GM18508 (cell line): Measurements from ENCODE around the gene CHRM4.

ENCODE experiments used
- ATAC-seq: cut with Tn5 transposase; IDR thresholded peaks from one replicate; pipeline ENCODE4 v1.9.1; 2021; ENCODE audit warnings: moderate number of reproducible peaks; ENCODE audit not compliant: insufficient read depth, unreplicated experiment

CHRM4 gene

DNA sequence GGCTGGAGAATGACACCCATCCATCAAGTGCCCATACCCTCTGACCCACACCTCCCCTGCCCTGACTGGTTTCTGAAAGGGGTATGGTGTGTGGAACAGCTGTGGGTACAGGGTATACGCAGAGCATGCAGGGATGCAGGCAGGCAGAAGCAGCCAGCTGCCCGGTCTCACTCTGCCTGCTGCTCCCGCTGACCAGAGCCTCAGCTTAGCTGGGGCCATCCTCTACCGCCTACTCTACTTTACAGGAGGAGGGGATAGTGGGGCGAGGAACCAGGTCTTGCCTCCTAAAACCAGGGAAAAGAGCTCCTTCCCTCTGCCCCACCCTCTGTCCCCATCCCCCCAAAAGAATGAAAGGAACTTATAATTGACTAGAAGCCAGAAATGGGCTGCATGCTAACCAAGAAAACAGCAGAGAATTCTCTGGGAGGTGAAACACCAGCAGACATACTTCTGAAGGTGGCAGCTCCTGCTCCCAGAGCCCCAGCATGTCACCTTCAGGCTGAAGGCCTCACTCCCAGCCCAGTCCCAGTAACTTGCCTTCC is 13.0 kb upstream of the CHRM4 start:
- ATAC-seq, result no peak

DNA sequence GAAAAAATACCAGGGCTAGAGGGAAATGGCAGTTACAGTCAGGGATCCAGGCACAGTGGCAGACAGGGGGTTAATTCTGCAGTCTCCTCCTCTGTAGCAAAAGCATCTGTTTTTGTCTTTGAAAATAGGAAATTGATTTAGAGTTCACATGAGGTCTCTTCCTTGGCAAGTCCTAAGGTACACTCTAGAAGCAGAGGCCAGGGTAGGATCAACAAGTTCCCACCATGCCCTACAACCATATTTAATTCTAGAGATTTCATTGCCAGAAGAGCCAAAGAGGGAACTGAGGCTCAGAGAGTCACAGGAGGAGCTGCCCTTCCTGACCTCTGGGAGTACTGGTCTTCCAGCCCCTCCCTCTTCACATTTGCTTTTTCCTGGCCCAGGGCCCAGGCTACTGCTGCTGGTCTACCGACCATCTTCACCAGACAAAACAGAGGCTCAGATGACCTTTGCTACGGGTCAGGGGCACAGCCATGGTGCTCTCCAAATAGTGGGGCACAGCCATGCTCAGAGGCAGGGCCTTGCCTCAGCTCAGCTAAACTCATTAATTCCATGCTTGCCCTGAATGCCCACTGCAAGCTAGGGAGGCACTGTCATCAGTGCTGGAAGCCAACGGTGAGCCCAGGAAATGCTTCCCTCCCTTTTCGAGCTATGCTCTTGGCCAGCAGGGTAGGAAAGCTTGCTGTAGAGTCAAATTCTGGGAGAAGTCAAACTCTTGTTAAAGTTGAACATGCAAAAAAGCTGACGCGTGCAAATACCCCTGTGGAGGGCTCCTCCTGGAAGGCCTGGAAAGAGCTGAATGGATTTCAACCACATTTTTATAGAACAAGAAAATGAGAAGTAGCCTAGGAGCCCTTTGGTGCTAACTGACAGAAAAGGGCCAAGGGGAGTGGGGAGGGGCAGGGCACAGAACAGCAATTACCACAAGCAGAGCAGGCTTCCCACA is 11.7 kb upstream of the CHRM4 start:
- no peak for ATAC-seq

DNA sequence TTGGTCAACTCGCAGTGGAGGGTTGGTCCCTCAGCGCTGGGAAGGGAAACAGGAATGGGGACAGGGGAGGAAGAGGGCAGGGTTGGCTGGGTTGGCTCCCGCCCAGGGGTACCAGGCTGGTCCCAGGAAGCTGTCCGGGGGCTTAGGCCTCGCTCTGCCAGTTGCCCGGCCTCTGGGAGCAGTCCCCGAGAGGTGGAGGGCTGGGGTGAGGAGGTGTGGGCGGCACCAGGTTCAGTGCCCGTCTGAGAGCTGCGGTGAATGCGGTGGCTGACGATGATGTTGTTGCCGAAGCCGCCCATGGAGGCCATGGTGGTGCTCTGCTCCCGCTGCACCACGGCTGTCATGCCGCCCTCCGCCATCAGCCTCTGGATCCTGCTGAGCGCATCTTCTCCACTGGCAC is 6.0 kb upstream of the CHRM4 start:
- no peak for ATAC-seq

DNA sequence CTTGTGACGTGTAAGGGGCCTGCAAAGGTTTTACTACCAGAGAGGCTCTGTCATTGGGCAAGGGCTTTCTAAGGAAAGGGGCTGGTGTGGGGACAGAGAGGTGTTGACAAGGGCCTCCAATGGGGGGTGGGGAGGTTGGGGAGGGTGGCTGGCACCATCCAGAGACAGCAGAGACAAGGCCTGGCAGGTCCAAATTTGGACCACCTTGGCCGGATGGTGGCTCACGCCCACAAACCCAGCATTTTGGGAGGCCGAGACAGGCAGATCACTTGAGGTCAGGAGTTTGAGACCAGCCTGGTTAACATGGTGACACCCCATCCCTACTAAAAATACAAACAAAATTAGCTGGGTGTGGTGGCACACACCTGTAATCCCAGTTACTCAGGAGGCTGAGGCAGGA is 2.2 kb upstream of the CHRM4 start:
- no peak for ATAC-seq

DNA sequence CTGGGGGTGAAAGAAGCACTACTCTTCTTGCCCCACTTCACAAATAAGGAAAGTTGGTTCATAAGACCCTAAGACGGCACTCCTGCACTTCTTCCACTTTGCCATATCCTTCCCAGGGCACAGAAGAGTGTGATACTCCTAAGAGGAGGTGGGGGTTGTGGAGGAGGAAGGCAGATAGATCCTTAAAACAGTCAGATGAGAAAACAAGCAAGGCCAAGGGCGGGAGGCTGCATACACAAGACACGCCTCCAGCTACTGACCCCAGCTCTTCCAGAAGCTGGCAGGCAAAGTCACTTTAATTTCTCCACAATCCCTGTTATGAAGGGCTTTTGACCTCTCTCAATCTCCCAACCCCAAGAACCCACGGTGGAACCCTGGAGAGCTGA is 1.6 kb upstream of the CHRM4 start:
- ATAC-seq, result no peak

DNA sequence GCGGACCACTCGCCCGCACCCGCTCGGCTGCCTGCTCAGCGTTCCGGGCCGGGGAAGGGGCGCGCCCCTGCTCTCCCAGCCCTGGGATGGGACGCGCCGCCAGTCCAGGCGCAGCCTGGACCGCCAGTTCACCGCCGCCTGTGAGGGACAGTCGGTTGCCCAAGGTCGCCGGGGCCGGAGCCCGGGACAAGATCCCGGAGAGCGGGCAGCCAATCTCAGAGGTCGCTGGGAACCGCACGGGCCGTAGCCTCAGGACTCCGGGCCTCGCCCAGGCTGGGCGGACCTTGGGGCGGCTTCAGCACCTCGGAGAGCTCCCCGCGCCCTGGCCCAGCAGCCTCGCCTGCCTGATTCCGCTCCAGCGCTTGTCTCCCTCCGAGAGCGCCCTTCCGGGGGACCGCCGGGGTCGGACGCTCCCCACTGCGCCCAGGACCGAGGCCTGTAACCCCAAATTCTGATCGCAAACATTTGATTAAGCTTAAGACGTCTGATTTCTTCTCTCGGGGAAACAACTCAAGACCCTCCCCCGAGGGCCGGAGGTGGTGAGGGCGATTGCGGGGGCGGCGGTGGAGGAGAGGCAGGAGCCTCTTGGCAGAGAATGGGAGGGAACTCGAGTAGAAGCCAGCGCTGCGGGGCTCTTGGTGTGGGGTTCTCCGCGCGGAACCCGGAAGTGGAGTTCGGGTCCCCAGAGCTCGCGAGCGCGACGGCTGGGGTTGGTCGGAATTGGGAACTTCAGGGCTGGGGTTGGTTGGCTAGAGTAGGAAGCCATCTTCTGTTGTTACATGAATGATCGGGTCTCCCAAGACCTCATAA is 1.1 kb upstream of the CHRM4 start:
- no peak for ATAC-seq

DNA sequence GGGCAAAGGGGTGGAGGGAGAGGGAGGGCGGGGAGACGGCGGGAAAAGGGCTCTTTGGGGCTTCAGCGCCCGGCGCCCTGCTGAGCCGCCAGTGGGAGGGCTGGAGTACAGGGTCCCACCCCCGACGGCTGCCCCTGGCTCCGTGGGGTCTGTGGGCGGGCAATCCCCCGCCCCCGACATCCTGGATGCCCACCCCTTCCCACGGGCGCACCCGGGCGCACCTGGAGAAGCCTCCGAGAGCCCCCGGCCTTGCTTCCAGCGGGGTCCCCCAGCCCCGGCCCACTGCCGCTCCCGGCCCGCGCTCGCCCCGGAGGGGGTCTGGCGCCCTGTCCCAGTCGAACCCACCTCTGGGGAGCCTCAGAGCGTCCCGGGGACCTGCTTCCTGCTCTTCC is 394 bp downstream of the CHRM4 start:
- no peak for ATAC-seq

DNA sequence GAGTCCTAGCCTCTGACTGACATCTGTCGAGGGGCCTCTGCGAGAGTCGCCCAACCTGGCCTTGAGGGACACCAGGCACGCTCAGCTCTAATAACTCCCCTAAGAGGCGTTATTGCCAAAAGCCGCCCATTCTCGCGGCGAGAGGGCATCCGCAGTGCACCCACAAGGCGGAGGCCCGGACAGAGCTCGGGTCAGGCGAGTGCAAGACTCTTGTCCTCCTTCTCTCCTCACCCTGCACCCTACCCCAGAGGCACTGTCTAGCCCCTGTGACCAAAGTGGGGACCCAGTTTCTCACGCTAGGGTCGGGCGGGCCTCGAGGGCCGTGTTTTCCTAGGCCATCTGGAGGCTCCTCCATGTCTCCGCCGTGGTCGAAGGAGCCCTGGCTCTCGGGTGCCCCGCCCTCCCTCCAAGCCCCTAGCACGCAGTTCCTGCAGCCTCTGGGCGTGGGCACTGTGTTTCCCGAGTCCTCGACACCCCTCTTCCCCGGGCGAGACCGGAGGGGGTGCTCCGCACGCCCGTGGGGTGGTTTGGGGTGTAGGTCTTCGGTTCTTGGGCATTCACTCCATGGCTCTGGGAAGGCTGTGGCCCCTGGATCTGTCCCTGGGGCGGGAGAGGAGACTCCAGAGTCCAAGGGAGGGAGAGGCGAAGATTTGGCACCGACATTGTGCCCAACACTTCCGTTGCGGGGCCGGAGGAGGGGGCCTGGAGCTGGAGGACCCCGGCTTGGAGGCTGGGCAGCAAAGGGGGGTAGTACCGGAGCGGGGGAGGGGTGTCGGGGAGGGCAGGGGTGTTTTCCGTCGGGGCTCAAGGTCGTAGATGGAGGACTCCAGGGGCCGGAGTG is 1.0 kb downstream of the CHRM4 start:
- no peak for ATAC-seq

DNA sequence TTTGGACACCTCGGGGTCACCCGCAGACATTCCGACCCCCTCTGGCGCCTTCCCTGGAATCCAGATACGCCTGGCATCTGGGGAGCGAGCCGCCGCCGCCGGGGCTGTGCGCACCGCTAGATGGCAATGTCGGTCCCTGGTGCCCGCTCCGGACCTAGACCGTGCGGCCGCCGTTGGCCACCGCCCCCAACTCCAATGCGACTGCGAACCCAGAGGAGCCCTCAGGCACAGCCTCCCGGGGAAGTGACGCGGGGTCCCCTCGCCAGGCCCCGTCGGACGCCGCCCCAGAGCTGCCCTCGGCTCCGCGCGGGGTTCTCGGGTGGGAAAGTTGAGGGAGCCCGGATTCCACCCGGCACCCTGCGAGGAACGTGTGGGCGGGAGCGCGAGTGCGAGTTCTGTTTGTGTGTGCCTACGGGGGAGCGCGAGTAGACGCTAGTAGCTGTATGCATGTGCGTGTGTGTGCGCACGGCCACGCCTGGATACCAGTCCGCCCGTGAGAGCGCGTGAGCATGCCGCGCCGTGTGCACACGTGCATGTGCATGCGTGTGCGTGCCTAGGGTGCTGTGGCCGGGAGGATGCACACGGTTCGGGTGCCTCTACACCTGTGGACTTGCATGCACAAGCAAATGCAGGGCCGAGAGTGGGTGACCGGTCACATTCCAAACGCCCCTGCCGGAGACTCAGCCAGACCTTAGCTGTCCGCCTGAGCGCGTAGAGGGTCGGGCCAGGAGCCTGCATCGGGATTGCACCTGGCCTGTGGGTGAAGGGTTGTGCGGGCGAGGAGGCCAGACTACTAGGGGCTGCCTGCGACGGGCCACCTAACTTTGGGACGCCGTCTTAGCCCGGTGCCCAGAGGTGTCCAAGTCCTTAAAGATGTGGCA is 1.9 kb downstream of the CHRM4 start:
- ATAC-seq, result no peak

DNA sequence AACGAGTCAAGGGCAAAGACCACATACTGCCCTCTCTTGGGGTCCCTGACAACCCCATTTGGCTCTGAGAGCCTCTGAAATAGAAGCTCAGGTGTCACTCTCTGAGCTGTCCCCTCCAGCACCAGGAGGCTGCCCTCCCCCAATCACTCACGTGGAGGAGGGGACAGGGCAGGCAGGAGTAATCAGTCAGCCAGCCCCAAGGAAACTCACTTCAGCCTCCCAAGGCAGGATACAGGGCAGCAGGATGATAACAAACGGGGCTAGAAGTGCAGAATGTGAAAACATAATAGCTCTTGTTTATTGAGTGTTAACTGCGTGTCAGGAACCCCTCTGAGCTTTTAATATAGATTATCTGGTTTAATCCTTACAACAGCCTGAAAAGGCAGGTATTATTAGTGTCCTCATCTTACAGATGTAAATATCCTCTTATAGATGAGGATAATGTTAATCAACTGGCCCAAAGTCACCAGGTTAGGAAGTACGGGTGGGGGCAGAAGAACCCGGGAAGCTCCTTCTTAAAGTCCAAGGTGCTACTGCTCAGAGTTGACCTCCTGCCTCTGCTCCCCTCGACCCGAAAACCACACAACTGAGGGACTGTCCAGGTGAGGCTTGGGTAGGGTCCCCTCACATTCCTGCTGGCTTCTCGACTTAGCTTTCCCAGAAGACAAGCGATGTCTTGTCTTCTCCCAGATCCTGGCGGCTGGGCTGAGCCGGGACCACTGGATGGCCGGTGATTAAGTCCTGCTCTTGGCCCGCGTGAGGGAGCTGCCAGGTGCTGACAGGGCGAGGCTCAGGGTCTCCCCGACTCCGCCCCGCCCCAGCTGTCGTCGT is 2.7 kb downstream of the CHRM4 start:
- no peak for ATAC-seq

DNA sequence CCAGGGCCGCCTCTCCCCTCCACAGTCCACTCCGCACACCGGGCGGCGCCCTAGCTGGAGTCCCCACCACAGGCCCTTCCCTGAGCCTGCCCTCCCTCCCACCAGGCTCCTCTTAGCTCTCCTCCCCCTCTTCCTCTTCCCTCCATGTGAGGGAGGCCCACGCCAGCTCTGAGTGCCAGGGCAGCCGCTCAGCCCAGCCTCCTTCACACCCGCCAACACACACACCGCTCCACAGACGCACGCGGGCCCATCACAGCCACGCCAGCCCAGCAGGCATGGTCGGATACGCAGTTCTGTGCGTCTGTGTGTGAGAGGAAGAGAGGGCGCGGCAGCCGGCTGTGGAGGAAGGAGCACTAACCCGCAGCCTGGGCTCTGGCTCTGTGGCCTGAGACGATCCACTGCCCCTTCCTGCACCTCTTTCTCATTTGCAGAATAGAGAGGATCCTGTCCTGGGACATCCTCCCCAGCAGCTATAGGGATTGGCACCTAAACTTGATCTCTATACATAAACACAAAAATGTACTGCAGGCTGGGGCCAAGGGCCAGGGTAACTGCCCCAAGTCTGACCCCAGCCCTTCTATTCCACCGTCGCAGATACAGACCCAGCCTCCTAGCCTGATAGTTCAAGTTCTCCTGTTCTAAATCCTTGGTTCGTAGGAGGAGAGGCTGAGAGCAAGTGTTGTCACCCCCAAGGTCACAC is 3.5 kb downstream of the CHRM4 start:
- no peak for ATAC-seq

DNA sequence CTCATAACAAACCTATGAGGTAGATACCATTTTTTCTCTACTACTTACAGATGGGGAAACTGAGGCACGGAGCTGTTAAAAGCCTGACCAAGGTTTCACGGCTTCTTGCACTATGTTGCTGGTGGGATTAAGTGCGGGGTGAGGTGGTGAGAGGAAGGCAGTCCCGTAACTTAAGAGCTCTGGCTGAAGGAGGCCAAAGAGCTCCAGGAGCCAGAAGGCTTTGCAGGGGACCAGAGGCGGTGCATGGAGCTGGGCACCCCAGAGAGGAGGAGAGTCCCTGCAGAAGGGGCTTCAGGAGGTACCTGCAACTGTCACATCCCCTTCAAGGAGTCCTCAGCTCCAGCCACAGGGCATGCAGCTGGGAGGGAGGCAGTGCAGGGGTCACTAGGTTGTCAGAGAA is 4.1 kb downstream of the CHRM4 start:
- ATAC-seq, result no peak

DNA sequence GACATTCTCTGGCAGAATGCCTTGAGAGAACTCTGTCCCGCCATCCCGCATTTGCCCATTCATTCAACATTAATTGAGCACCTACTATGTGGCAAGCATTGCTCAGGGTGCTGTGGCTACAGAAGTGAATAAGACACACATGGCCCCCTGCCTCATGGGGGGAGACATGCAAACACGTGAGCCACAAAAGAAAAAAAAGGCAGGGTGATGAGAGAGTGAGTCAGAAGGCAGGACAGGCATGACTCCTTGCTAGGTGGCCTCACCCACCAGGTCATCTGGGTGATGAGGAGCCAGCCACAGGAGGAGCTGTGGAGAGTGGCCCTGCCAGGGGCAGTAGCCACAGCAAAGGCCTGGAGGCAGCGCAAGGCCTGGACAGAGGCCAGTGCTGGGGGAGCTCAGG is 4.9 kb downstream of the CHRM4 start:
- ATAC-seq, result no peak

DNA sequence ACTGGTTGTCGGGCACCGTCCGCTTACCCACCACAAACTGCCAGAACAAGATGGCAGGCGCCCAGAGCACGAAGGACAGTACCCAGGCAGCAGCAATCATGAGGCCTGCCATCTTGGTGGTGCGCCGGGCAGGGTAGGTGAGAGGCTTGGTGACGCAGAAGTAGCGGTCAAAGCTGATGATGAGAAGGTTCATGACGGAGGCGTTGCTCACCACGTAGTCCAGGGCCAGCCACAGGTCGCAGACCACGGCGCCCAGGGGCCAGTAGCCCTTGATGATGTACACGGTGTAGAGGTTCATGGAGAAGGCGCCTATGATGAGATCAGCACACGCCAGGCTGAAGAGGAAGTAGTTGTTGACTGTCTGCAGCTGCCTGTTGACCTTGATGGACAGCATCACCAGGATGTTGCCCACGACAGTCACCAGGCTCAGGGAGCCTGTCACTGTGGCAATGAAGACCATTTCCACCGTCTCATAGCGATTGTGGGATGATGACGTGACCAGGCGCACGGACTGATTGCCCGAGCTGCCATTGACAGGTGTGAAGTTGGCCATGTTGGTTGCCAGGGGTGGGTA is 5.5 kb downstream of the CHRM4 start:
- no peak for ATAC-seq

DNA sequence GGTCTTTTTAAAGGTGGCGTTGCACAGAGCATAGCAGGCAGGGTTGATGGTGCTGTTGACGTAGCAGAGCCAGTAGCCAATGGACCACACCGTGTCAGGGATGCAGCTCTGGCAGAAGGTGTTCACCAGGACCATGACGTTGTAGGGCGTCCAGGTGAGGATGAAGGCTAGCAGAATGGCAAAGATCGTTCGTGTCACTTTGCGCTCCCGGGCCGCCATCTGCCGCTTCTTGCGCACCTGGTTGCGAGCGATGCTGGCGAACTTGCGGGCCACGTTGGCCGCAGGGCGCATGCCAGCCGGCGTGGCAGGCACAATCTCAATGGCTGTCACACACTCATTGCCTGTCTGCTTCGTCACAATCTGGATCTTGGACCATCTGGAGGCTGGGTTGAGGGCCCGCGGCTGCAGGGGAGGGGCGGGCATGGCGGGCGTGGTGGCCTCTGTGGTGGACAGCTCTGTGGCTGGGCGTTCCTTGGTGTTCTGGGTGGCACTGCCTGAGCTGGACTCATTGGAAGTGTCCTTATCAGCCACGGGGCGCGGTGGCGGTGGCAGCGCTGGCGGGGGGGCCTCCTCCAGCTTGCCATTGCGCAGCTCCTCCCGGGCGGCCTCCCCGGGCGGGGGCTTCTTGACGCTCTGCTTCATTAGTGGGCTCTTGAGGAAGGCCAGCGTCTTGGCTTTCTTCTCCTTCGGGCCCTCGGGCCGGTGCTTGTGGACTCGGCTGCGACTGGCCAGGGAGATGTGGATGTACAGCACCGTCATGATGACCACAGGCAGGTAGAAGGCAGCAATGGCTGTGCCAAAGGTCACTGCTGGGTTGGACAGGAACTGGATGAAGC is 6.2 kb downstream of the CHRM4 start:
- no peak for ATAC-seq

DNA sequence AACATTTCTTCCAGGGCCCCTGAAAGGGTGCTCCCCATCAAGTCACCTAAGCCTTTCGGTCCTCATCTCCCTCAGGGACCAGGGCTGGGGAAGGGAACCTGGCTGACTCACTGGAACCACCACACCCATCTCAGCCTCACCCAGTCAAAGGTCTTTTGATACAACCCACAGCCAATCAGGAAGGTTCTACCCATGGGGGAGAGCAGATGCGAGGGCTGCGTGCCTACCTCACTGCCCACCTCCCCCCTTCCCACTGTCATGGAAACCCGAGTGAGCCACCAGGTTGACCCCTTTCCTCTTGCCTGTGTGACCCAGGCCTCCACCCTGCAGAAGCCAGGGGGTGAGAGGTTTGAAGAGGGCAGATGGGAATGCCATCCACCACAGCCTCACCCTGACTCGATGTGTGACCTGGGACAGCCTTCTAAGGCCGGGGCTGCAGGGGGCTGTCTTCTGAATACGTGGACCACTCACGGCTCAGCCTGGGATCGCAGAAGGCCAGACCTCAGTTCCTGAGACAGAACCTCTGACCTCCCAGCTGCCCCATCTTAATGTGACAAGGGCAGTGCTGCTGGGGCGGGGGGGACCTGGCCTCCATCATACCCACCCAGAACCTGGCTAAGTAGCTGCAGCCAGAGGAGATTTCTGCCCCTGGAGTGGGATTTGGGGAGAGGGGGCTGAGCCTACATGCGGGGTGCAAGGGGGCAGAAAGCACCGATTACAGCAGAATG is 7.4 kb downstream of the CHRM4 start:
- ATAC-seq, result no peak
